Stimulated activated naive CD8-positive, alpha-beta T cell treated with anti-CD3 and anti-CD28 coated beads, Interleukin-15, Interleukin-2, amounts not matched to agents 100 U/mL and 50 U/mL, for 24 hours (primary cell): ENCODE measurements around the gene GDPD4.

ENCODE experiments used
- ATAC-seq: fragments of 150-1000 bp; cut with Tn5 transposase; one replicate; pipeline ENCODE4 v1.10.0; 2021
- DNase-seq: peaks from one replicate; pipeline ENCODE4 v3.0.0; 2021

The GDPD4 gene

GRCh38 chr11:77233011-77233410 is 68.5 kb downstream of the GDPD4 start:
- no peak for ATAC-seq
- DNase-seq: no peak

DNA sequence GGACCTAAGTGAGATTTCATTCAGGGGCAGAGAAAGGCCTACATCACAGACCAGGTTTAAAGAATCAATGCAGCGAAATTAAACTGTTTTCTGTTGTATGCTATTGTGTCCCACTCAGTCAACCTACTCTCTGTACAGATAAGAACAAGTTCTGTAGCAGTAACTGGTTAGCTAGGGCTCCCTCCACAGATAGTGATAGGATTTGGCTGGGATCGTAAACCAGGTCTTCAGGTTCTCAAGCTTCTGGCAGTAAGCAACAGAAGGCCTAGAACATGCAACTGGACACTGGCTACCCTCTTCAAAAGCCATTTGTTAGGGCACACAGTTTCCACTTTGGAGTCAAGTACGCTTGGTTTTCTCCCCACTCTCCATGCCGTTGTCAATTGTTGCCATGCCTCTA is 69.2 kb downstream of the GDPD4 start:
- no peak for ATAC-seq
- DNase-seq: no peak

- DNase-seq: no peak
- ATAC-seq: no peak
Observed at GRCh38 chr11:77231800-77232199, 69.7 kb downstream of the GDPD4 start.

GRCh38 chr11:77230878-77231605 is 70.4 kb downstream of the GDPD4 start:
- DNase-seq: no peak
- no peak for ATAC-seq

GRCh38 chr11:77223797-77224196 is 77.7 kb downstream of the GDPD4 start:
- no peak for DNase-seq
- no peak for ATAC-seq

DNA sequence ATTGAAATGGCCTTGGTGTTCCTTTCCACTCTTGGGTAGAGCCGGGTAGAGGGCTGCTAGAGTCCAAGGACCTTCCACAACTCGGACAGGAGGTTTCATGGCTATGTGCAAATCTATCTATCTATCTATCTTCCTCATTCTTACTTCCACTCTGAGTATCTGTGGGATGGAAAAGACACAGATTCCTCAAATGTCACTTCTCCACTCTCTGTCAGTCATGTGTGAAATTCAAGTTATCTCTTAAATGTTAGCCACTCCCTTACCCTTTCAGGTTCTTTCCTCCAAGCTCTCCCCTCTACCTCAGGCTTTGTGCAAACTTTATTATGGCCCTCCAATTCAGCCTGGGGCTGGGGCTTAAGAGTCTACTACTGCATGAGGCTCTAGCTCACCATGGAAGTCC is 84.3 kb downstream of the GDPD4 start:
- DNase-seq (no peak), ATAC-seq (no peak)

DNA sequence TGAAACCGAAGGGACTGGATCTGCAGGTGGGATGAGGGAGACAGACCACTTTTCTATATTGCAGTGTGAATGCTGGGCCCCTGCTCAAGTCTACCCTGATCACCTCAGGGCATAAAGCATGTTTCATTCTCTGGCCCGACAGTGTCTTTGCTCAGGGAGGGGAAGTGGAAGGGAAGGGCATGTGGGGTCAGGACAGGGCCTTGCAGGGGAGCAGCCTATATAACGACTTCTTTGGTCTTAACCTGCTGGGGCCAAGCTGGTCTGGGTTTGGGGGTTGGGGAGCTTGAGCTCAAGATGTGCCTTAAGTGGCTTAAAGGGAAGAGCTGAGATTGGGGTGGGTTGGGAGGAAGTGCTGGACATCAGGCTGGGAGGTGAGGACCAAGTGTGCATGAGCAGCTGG is 86.4 kb downstream of the GDPD4 start:
- DNase-seq (no peak), ATAC-seq (no peak)

DNA sequence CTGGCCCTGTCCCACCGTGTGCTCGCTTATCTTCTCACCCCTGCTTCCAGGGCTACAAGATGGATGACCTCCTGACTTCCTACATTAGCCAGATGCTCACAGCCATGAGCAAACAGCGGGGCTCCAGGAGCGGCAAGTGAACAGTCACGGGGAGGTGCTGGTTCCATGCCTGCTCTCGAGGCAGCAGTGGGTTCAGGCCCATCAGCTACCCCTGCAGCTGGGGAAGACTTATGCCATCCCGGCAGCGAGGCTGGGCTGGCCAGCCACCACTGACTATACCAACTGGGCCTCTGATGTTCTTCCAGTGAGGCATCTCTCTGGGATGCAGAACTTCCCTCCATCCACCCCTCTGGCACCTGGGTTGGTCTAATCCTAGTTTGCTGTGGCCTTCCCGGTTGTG is 86.9 kb downstream of the GDPD4 start:
- ATAC-seq (no peak), DNase-seq (no peak)

GRCh38 chr11:77213589-77214428 is 87.7 kb downstream of the GDPD4 start:
- DNase-seq: no peak
- no peak for ATAC-seq

DNA sequence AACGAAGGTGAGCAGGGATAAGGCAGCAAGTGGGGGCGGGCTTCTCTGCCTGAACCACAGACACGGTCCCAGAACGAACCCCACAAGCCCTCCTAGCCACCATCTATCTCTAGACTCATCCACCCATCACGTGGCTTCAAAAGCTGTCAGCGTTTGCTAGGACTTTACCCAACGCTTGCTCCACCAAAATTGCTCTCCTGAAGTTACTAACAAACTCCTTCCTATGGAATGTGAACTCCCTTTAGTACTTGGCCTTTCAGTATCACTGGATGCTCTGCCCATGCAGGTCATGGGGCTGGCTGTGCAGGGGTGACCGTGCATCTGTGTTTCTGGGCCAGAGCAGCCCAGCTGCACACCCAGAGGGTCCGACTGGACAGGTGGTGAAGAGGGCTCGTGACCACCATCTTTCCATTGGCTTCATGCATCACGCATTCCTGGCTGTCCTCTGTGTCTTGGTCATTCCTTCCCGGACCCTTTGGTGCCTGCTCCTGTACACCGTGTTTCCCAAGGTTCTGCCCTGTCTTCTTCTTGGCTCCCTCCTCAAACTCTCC is 88.4 kb downstream of the GDPD4 start:
- DNase-seq: no peak
- ATAC-seq: no peak

DNA sequence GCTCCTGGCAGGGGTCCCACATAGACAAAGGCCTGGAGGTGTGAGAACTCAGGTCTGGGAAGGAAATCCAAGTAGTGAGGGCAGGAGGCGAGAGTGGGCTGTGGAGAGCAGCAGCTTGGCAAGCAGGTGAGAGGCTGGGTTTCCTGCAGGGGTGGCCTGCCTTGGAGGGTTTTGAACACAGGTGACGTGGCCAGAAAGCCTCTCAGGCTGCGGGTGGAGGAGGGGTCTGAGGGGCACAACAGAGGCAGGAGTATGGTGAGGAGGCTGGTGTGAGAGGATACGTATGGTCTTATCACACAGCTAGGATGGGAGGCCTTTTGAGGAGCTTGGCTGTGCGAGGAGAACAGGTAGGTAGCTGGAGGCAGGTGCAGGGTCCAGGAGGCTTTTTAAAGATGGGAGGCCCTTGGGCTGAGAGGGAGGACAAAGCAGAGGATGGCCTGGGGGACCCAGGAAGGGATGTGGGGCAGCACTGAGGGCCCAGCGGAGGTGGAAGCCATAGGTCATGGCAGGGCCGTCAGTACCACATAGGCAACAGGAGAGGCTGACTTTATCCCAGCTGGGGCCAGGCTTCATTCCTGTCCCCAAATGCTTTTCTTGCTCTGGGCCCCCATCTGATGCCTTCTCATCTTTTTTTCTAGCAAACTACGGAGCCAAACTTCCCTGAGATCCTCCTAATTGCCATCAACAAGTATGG is 89.0 kb downstream of the GDPD4 start:
- DNase-seq: no peak
- ATAC-seq: no peak

- DNase-seq (no peak), ATAC-seq (no peak)
Observed at GRCh38 chr11:77211594-77212251, 89.8 kb downstream of the GDPD4 start.

DNA sequence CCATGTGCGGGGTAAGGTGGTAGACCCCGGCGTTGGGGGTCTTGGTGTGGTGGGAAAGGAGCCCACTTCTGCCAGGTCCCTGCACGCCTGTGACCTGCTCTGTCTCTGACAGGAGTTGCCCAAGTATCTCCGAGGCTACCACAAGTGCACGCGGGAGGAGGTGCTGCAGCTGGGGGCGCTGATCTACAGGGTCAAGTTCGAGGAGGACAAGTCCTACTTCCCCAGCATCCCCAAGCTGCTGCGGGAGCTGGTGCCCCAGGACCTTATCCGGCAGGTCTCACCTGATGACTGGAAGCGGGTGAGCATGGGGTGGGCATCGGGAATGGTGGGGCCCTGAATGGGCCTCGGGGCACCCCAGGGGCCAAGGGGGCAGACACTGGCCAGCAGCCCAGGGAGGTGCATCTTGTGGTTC is 90.4 kb downstream of the GDPD4 start:
- DNase-seq: no peak
- ATAC-seq: no peak

DNA sequence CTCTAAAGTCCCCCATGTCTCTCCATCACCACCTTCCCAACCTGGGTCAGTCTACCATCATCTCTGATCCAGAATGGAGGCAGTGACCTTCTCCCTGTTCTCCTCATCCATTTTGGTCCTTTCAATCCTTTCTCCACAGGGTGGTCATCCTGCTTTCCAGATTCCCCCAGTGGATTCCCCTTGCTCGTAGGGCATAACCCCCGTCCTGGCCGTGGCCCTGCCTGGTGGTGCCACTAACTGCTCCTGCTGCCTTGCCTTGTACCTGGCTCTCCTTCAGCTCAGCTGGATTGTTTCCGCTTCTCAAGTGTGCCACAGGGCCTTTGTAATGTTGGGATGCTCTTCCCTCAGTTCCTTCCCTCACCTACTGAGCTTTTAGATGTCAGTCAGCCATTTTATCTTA is 91.8 kb downstream of the GDPD4 start:
- ATAC-seq (no peak), DNase-seq (no peak)

DNA sequence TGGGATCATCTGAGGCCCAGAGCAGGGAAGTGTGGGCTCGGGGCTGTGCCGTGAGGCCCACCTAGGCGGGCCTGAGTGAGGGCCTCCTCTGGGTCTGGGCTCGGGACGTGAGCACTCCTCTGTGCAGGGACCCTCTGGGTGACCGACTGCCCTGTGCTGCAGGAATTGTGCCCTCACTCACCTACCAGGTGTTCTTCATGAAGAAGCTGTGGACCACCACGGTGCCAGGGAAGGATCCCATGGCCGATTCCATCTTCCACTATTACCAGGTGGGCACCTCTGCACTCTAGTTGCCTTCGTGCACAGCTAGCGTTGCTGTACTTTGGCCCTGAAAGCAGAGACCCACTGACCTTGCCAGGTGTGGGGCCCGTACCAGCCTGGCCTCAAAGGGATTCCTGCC is 93.0 kb downstream of the GDPD4 start:
- DNase-seq: no peak
- no peak for ATAC-seq

- DNase-seq (no peak), ATAC-seq (no peak)
Observed at GRCh38 chr11:77207618-77208313, 93.7 kb downstream of the GDPD4 start.

DNA sequence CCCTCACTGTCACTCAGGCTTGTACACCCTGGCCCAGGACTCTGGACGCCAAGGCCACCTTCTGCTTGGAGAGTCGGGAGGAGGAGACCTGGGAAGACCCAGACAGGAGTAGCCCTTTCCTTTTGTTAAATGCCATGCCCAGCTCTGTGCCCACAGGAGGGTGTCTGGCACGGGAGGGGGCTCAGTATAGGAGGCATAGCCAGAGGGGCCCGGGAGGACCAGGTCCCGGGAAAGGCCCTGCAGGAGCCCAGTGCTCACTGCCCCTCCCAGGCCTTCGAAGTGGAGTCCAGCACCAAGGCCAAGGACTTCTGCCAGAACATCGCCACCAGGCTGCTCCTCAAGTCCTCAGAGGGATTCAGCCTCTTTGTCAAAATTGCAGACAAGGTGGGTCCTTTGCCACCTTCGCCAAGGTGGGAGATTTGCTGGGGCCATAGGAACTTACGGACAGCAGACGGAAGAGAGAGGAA is 94.4 kb downstream of the GDPD4 start:
- no peak for ATAC-seq

GRCh38 chr11:77206264-77207018 is 95.0 kb downstream of the GDPD4 start:
- no peak for ATAC-seq

More for the DNA sequence above, 94.4 kb downstream of the GDPD4 start:
- no peak for DNase-seq

GRCh38 chr11:77205467-77206263 is 95.8 kb downstream of the GDPD4 start:
- DNase-seq (no peak), ATAC-seq (no peak)

More at GRCh38 chr11:77206264-77207018, 95.0 kb downstream of the GDPD4 start:
- DNase-seq: no peak
